Panc1 (cell line): Measurements from ENCODE around the gene CCDC197. TPM values are rescaled to one million over a fixed set of nuclear protein-coding genes. Genes with fewer than 3 reads are reported as not detected.

ENCODE experiments used
- ATAC-seq: fragments of 200-7000 bp; cut with Tn5 transposase; 2 replicates; pipeline ENCODE4 v1.9.1; 2020; ENCODE audit warnings: mild to moderate bottlenecking, moderate library complexity
- BruUV-seq: library from RNA; stranded (reverse); fragments of 400-500 nt; replicated peaks from 2 replicates; lab custom pipeline; 2021; lab: Mats Ljungman, UMichigan
- CTCF ChIA-PET: fragments of 300-600 bp; sonication (Branson Sonifier 250); formaldehyde crosslinking; loops from one replicate; lab custom pipeline; 2022; ENCODE audit warnings: antibody characterized with exemption; lab: Charles Lee
- POLR2A ChIA-PET: fragments of 300-600 bp; sonication (Branson Sonifier 250); formaldehyde crosslinking; loops from one replicate; lab custom pipeline; 2022; ENCODE audit warnings: antibody characterized with exemption; lab: Charles Lee
- DNase-seq: peaks from one replicate; pipeline ENCODE4 v3.0.0-alpha.2; 2010; ENCODE audit warnings: low read depth, low spot score
- H3K27ac ChIP-seq: 2 replicates; pipeline ENCODE4 v1.5.1; 2011; ENCODE audit warnings: mild to moderate bottlenecking, low read length, inconsistent platforms
- H3K27me3 ChIP-seq: fragments of 200-500 bp; sonication (Bioruptor generic); 2 replicates; pipeline ENCODE4 v1.6.0; 2014; ENCODE audit warnings: low read length, inconsistent platforms; ENCODE audit not compliant: control insufficient read depth, insufficient read depth
- H3K36me3 ChIP-seq: fragments of 200-500 bp; sonication (Bioruptor generic); 2 replicates; pipeline ENCODE4 v1.5.1; 2014; ENCODE audit warnings: inconsistent platforms, mild to moderate bottlenecking, low read length, moderate library complexity; ENCODE audit not compliant: control insufficient read depth, insufficient read depth
- H3K4me1 ChIP-seq: 2 replicates; pipeline ENCODE4 v1.5.1; 2011; ENCODE audit warnings: inconsistent platforms, mild to moderate bottlenecking, low read length, moderate library complexity; ENCODE audit not compliant: control insufficient read depth, insufficient read depth
- H3K4me3 ChIP-seq, 2 experiments: 2 replicates each; pipeline ENCODE4 v1.5.1; 2011 to 2012; ENCODE audit warnings: low read depth in 2 of 2, low read length in 2 of 2, mild to moderate bottlenecking in 2 of 2, inconsistent platforms in 1 of 2, moderate library complexity in 1 of 2
- H3K9me3 ChIP-seq: fragments of 200-500 bp; sonication (Bioruptor generic); 2 replicates; pipeline ENCODE4 v1.5.1; 2014; ENCODE audit warnings: low read depth, mild to moderate bottlenecking, inconsistent platforms, low read length, moderate library complexity; ENCODE audit not compliant: control insufficient read depth, insufficient read depth
- POLR2AphosphoS5 ChIP-seq: IDR thresholded peaks from 2 replicates; pipeline ENCODE4 v1.6.1; 2012; ENCODE audit warnings: mild to moderate bottlenecking, low read depth, low read length, moderate library complexity
- SIN3A ChIP-seq: IDR thresholded peaks from 2 replicates; pipeline ENCODE4 v1.6.1; 2012; ENCODE audit warnings: low read depth, mild to moderate bottlenecking, low read length, moderate library complexity, borderline replicate concordance; ENCODE audit not compliant: insufficient read depth
- TCF7L2 ChIP-seq: IDR thresholded peaks from 2 replicates; pipeline ENCODE4 v1.6.1; 2011; ENCODE audit warnings: mild to moderate bottlenecking, low read depth, low read length, inconsistent platforms
- in situ Hi-C: cut with HindIII; loops from 2 replicates; pipeline ENCODE4 v1.10.0; 2016; ENCODE audit warnings: low sequenced_read_pairs, low pct_unique_long_range_greater_than_20kb
- intact Hi-C: fragments of 100-400 bp; cut with micrococcal nuclease; formaldehyde crosslinking; loops from one replicate; pipeline ENCODE4 v1.10.0; 2022; ENCODE audit not compliant: unreplicated experiment
- total RNA-seq: library from RNA; stranded (reverse); gene quantifications from one replicate; pipeline ENCODE4 v1.2.1, GENCODE V29; 2021; ENCODE audit not compliant: unreplicated experiment
- TF ChIP-seq, protein P1 (sequence below), 2 experiments: IDR thresholded peaks; 2 replicates each; pipeline ENCODE4 v1.6.1; 2011 to 2012; ENCODE audit warnings: low read depth in 2 of 2, control low read depth in 1 of 2, low read length in 1 of 2, mild to moderate bottlenecking in 1 of 2, moderate library complexity in 1 of 2; ENCODE audit not compliant: insufficient read depth in 1 of 2
- TF ChIP-seq, protein P2 (sequence below): fragments of 450-650 bp; IDR thresholded peaks from 2 replicates; pipeline ENCODE4 v1.5.1; 2017; ENCODE audit warnings: mild to moderate bottlenecking

CCDC197 gene
- total RNA-seq, 1 experiment from 2014 or later, result not detected

GRCh38 chr14:93976477-93977057 is 20.5 kb upstream of the CCDC197 start, which contains the start of gene ASB2:
TSS of gene ASB2 (minus strand) at chr14:93976570. CDS start at chr14:93964539, 12,031 bp downstream.
- intact Hi-C loops, result no loop called here
- Histone ChIP-seq H3K27ac (no peak within 1 kb of the TSS), H3K4me1 (no peaks in the 10 kb centered on the region), H3K4me3 (no peak within 1 kb of the TSS), H3K9me3 (no peaks in the 10 kb centered on the region), H3K36me3 (no peaks in the 10 kb centered on the region), H3K27me3 (no peaks in the 10 kb centered on the region)
- CTCF ChIA-PET, result no interaction called here
- TF ChIP-seq, protein P1, sequence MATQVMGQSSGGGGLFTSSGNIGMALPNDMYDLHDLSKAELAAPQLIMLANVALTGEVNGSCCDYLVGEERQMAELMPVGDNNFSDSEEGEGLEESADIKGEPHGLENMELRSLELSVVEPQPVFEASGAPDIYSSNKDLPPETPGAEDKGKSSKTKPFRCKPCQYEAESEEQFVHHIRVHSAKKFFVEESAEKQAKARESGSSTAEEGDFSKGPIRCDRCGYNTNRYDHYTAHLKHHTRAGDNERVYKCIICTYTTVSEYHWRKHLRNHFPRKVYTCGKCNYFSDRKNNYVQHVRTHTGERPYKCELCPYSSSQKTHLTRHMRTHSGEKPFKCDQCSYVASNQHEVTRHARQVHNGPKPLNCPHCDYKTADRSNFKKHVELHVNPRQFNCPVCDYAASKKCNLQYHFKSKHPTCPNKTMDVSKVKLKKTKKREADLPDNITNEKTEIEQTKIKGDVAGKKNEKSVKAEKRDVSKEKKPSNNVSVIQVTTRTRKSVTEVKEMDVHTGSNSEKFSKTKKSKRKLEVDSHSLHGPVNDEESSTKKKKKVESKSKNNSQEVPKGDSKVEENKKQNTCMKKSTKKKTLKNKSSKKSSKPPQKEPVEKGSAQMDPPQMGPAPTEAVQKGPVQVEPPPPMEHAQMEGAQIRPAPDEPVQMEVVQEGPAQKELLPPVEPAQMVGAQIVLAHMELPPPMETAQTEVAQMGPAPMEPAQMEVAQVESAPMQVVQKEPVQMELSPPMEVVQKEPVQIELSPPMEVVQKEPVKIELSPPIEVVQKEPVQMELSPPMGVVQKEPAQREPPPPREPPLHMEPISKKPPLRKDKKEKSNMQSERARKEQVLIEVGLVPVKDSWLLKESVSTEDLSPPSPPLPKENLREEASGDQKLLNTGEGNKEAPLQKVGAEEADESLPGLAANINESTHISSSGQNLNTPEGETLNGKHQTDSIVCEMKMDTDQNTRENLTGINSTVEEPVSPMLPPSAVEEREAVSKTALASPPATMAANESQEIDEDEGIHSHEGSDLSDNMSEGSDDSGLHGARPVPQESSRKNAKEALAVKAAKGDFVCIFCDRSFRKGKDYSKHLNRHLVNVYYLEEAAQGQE (IDR thresholded peaks at IDR 0.05; ENCODE audit: insufficient read depth in 1 of 2, low read depth in 2 of 2, low read length in 1 of 2), result no peak
- TF ChIP-seq TCF7L2, result no peak
- TF ChIP-seq, protein P2, sequence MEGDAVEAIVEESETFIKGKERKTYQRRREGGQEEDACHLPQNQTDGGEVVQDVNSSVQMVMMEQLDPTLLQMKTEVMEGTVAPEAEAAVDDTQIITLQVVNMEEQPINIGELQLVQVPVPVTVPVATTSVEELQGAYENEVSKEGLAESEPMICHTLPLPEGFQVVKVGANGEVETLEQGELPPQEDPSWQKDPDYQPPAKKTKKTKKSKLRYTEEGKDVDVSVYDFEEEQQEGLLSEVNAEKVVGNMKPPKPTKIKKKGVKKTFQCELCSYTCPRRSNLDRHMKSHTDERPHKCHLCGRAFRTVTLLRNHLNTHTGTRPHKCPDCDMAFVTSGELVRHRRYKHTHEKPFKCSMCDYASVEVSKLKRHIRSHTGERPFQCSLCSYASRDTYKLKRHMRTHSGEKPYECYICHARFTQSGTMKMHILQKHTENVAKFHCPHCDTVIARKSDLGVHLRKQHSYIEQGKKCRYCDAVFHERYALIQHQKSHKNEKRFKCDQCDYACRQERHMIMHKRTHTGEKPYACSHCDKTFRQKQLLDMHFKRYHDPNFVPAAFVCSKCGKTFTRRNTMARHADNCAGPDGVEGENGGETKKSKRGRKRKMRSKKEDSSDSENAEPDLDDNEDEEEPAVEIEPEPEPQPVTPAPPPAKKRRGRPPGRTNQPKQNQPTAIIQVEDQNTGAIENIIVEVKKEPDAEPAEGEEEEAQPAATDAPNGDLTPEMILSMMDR, result no peak
- no peak for TF ChIP-seq SIN3A
- TF ChIP-seq POLR2AphosphoS5, result no peak
- DNase-seq, result no peak
- ATAC-seq, result no peak
- POLR2A ChIA-PET, result no interaction called here
- no TSS peak for BruUV-seq
- in situ Hi-C loops, result no loop called here

DNA sequence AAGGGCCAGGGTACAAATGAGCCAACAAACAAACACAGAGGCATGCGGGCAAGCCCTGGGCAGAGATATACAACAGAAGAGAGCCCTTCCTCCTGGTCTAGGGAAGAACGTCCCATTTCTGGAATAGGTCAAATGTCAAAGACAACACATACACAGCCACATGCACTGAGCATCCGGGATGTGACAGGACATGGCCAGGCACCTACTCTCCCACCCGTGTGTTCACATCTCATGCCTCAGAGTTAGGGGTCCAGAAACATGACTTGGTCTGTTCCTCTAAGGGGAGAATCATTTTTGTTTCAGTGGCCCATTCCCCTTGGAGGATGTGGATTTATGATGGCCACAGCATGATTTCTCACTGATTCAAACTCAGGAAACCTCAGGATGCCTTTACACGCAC is 19.9 kb upstream of the CCDC197 start:
- Histone ChIP-seq H3K27me3 (no peaks in the 10 kb centered on the region), H3K4me3 (no peak overlapping the region), H3K4me1 (no peaks in the 10 kb centered on the region), H3K9me3 (no peaks in the 10 kb centered on the region), H3K27ac (no peak overlapping the region), H3K36me3 (no peaks in the 10 kb centered on the region)
- no TSS peak for BruUV-seq
- intact Hi-C loops, result no loop called here
- CTCF ChIA-PET, result no interaction called here
- TF ChIP-seq TCF7L2, result no peak
- TF ChIP-seq, protein P2, result no peak
- no peak for TF ChIP-seq POLR2AphosphoS5
- TF ChIP-seq SIN3A, result no peak
- TF ChIP-seq, protein P1 (IDR thresholded peaks at IDR 0.05; ENCODE audit: insufficient read depth in 1 of 2, low read depth in 2 of 2, low read length in 1 of 2), result no peak
- DNase-seq (no peak), ATAC-seq (no peak)
- POLR2A ChIA-PET, result no interaction called here
- in situ Hi-C loops, result no loop called here
